Measurements from ENCODE around the gene NTSR2.
"Not testable (repeated sequence)": the region's sequence is repeated elsewhere in the genome, so short reads cannot be mapped to it uniquely, and the experiment has no call there.

Gene NTSR2

DNA sequence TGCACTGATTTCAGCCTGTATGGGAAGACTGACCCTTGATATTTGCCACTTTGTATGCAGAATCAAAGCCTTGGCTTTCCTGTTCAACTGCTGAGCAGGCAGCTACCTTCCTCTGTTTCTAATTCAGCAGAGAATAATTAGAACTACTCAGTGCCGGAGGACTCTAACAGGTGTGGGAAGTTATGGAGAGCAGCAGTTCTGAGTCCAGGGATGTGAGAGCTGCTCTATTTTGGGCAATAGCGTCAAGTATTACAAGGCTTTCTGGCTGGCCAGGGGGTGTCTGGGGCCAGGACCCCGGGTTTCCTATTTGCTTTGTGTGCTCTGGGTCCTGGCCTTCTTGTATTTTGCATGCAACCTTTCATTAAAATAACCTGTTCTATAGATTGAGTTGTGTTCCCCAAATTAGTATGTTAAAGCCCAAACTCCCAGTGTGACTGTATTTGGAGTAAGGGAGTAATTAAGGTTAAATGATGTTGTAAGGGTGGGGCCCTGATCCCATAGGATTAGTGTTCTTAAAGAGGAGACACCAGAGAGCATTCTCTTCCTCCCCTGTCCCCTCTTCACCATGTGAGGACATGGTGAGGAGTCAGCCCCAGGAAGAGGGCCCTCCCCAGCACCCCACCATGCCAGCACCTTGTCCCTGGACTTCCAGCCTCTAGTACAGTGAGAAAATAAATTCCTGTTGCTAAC, 5.6 kb upstream of the NTSR2 start:
- Mint-ChIP-seq H3K27ac (no peak overlapping the region), H3K4me1 (peaks cover 7% of the 10 kb centered on the region), H3K9me3 (no peaks in the 10 kb centered on the region), H3K27me3 (peaks cover 81% of the 10 kb centered on the region), H3K4me3 (no peak overlapping the region)
- no peak for ATAC-seq
- DNase-seq, result no peak

DNA sequence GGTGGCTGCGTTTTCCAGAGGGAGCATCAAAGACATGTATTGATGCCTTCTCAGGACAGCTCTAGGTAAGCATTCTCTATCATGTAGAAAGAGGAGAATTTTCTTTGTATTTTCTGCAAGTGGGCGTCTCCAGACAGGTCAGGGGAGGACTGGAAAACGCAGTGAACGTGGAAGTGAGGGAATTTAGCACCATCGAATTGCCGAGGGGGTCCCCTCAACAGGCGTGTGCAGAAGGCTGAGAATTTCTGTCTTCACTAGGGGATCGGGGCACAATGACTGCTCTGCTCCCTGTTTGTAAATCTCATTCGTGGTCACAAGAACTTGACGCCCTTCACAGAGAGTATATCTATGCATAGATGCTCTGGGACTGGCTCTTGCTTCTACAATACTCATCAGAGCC, 5.0 kb upstream of the NTSR2 start:
- H3K27me3 Mint-ChIP-seq, result peaks cover 87% of the 10 kb centered on the region
- ATAC-seq (no peak), DNase-seq (no peak)
- no peak overlapping the region for H3K4me3 Mint-ChIP-seq
- peaks cover 7% of the 10 kb centered on the region for H3K4me1 Mint-ChIP-seq
- H3K27ac Mint-ChIP-seq, result no peak overlapping the region
- H3K9me3 Mint-ChIP-seq, result peaks cover 0 to 4% of the 10 kb centered on the region in 2 donors

DNA sequence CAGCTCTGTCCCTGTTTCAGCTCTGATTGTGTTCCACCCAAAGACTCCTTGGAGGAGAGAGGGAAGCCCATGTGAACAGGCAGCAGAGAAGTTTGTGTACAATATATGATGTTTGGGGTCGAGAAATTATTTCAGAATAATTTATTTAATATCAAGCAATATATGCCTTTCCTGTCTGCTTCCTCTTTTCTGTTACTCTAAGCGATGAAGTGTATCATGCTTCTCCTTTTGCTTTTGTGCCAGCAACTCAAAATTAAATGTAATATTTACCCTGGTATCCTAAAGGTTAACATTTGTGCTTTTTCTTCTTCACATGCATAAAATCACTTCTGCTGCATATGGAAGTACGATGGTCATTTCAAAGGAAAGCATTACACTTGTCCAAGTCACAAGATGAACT, 2.4 kb upstream of the NTSR2 start:
- Mint-ChIP-seq H3K4me1 (peaks cover 7% of the 10 kb centered on the region), H3K4me3 (no peak overlapping the region), H3K27ac (no peak overlapping the region), H3K9me3 (peaks cover 0 to 4% of the 10 kb centered on the region in 2 donors), H3K27me3 (peaks cover 82% of the 10 kb centered on the region)
- DNase-seq (no peak), ATAC-seq (no peak)

GRCh38 chr2:11667866-11668637, 1.9 kb downstream of the NTSR2 start:
- ATAC-seq (no peak), DNase-seq (no peak)
- Mint-ChIP-seq H3K27me3 (peaks cover 75% of the 10 kb centered on the region), H3K9me3 (peaks cover 4 to 5% of the 10 kb centered on the region in 2 donors), H3K27ac (peak overlapping the region in 1 of 2 donors; percentile 14), H3K4me3 (no peak overlapping the region), H3K4me1 (peaks cover 4% of the 10 kb centered on the region)

DNA sequence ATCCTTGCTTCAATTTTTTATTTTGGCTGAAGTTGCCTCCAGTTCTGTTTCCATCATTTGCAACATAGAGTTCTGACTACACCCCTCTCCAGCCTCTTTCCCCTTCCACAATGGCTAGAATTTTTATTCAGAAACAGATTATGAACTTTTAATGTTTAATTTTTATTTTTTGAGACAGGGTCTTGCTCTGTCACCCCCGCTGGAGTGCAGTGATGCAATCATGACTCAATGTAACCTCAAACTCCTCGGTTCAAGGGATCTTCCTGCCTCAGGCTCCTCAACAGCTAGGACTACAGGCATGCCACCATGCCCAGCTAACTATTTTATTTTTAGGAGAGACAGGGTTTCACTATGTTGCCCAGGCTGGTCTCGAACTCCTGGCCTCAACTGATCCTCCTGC, 2.8 kb downstream of the NTSR2 start:
- no peaks in the 10 kb centered on the region for H3K4me1 Mint-ChIP-seq
- no peak overlapping the region for H3K4me3 Mint-ChIP-seq
- no peak for DNase-seq
- peaks cover 75% of the 10 kb centered on the region for H3K27me3 Mint-ChIP-seq
- peaks cover 7 to 14% of the 10 kb centered on the region in 2 donors for H3K9me3 Mint-ChIP-seq
- ATAC-seq, result no peak
- no peak overlapping the region for H3K27ac Mint-ChIP-seq

DNA sequence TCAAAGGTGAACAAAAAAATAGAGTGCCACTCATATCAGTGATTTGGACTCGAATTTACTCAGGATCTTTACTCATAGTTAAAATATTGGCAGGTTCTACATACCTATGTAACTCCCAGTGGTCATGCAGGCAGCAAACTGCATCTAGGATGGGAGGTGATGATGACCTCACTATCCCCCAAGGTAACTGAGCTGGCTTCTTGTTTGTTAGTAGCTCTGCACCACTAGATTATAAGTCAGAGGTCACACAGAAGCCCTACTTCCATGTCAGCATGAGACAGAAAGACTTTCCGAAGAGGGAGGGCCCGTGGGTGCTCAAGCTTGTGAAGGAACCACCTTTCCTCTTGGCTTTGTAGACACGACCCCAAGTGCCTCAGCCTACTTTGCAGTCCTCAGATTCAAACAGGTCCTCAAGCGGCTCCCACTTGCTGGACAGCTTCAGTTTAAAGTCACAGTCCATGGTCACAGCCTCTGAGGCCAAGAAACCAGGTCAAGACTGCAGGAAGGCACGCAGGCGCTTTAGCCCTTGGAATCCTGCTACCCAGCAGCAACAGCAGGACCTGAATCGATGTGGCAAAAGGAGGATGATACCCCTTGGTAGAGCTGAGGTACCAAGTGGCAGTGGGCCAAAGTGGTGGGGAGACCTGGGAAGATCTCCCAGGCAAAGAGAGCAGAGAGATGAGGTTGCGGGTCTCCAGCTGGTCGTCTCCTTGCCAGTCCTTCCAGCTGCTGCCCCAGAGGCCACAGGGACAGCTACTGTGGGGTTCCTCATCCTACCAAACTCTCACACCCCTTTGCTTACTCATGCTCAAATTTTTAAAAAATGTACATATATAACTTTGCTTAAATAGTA, 4.3 kb downstream of the NTSR2 start:
- Mint-ChIP-seq H3K9me3 (peaks cover 10 to 19% of the 10 kb centered on the region in 2 donors), H3K27me3 (peaks cover 77% of the 10 kb centered on the region), H3K4me3 (no peak overlapping the region), H3K27ac (no peak overlapping the region), H3K4me1 (no peaks in the 10 kb centered on the region)
- DNase-seq, result no peak
- ATAC-seq, result no peak

DNA sequence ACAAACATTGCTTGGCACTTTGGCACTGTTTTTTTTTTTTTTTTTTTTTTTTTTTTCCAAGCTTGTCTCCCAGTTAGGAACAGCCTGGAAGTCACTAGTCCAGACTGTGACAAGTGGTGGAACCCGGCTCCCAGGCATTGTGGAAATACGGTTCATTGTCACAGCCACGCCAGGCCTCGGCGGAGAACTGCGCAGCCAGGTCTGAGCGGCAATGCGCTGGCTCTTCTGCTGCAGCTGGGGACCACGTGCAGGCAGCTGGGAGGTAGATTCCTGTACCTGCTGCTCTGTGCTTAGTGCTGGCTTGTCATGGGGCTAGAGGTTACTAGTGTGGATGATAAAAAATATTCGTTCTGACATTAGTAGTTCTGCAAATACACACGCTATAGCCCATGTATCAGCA, 5.0 kb downstream of the NTSR2 start:
- Mint-ChIP-seq H3K4me1 (no peaks in the 10 kb centered on the region), H3K4me3 (no peak overlapping the region), H3K9me3 (peaks cover 6 to 19% of the 10 kb centered on the region in 2 donors), H3K27ac (no peak overlapping the region), H3K27me3 (peaks cover 73% of the 10 kb centered on the region)
- ATAC-seq, result no peak
- DNase-seq, result no peak

DNA sequence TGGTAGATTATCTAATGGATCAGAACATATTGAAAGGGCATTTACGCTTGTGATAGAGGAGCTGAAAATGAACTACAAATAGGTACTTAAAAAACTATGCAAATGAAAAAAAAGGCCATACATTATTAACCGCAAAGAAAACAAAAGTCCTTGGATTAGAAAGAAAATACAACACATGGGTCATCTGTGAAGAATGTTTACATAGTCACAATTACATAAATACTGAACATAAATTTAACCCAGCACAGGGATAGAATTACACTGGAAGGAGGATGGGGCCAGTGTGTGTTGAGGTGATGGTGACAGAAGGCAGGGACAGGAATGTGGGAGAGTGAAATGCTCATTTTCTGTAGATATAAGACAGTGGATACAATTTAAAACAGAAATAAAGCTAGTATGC, 6.6 kb downstream of the NTSR2 start:
- H3K4me1 Mint-ChIP-seq, result no peaks in the 10 kb centered on the region
- H3K4me3 Mint-ChIP-seq, result no peak overlapping the region
- no peak for ATAC-seq
- peaks cover 72% of the 10 kb centered on the region for H3K27me3 Mint-ChIP-seq
- H3K9me3 Mint-ChIP-seq, result peaks cover 6 to 19% of the 10 kb centered on the region in 2 donors
- no peak overlapping the region for H3K27ac Mint-ChIP-seq
- no peak for DNase-seq

DNA sequence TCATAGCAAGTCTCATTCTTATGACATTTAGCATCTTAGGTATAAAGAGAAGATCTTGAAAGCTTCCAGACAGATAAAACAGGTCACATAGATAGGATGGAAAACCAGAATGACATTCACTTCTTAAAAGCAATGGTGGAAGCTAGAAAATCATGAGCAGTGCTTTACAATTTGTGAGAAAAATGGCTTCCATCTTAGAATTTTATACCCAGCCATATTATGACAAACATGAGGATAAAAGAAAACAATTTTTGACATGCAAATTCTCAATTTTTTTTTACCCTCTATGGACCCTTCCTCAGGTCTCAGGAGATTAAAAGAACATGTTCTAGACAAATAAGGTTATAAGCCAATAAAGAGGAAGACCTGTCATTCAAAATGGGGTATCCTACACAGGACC, 7.1 kb downstream of the NTSR2 start:
- Mint-ChIP-seq H3K27me3 (peaks cover 71% of the 10 kb centered on the region), H3K4me1 (no peaks in the 10 kb centered on the region), H3K27ac (no peak overlapping the region), H3K9me3 (peaks cover 6 to 19% of the 10 kb centered on the region in 2 donors), H3K4me3 (no peak overlapping the region)
- no peak for ATAC-seq
- DNase-seq, result no peak

DNA sequence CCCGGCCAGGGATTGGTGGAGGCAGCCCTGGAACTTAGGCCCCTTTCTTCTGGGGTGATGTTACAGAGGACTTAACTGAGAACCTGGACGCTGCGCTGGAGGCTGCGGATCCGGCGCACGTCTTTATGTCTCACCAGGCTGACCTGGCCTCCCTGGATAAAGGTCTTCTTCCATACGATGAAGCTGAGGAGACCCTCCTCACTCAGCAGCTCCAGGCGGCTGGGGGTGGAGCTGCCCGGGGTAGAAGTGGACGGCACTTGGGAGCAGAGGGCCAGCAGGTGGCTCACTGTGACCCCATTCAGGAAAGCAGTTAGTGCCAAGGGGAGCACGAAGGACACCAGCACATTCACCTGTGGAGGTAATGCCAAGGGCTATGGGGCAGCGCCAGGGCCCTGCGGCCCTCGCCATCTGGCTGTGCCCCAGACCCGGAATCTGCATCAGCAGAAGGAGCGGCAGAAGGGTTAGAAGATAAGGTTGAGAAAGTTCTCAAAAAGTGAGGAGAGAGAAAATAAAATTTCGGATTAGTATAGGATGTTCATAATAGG, 8.0 kb downstream of the NTSR2 start:
- H3K9me3 Mint-ChIP-seq, result peaks cover 6 to 19% of the 10 kb centered on the region in 2 donors
- ATAC-seq, result no peak

GRCh38 chr2:11660396-11660795, 9.6 kb downstream of the NTSR2 start:
- H3K27me3 Mint-ChIP-seq, result peaks cover 61% of the 10 kb centered on the region
- DNase-seq, H3K4me3 Mint-ChIP-seq, H3K27ac Mint-ChIP-seq, H3K4me1 Mint-ChIP-seq, ATAC-seq: not testable (repeated sequence)
- peaks cover 6 to 19% of the 10 kb centered on the region in 2 donors for H3K9me3 Mint-ChIP-seq

More for the DNA sequence above, 8.0 kb downstream of the NTSR2 start:
- no peak overlapping the region for H3K4me3 Mint-ChIP-seq
- H3K27ac Mint-ChIP-seq, result no peak overlapping the region
- no peak for DNase-seq
- peaks cover 69% of the 10 kb centered on the region for H3K27me3 Mint-ChIP-seq
- no peaks in the 10 kb centered on the region for H3K4me1 Mint-ChIP-seq

GRCh38 chr2:11659851-11660250, 10.1 kb downstream of the NTSR2 start:
- no peak overlapping the region for H3K4me3 Mint-ChIP-seq

DNA sequence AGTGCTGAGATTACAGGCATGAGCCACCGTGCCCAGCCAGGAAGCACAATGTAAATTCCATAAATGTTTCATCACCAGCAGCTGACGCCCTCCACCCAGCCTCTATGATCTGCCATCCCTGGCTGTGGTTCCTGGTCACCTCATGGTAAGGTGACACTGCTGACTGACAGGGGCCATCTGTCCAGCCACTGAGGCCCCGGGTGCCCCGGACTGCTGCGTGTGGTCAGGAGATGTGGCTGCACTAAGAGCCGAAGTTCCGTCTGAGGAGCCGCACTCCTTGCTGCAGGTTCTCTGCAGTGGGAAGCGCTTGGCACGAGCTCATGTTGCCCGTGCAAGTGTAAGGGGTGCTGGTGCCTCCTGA, 10.9 kb downstream of the NTSR2 start:
- Mint-ChIP-seq H3K4me1 (no peaks in the 10 kb centered on the region), H3K4me3 (no peak overlapping the region), H3K27ac (no peak overlapping the region), H3K9me3 (peaks cover 6 to 19% of the 10 kb centered on the region in 2 donors), H3K27me3 (peaks cover 58% of the 10 kb centered on the region)
- DNase-seq, result no peak
- no peak for ATAC-seq

More at GRCh38 chr2:11659851-11660250, 10.1 kb downstream of the NTSR2 start:
- H3K27ac Mint-ChIP-seq, result no peak overlapping the region
- H3K9me3 Mint-ChIP-seq, result peaks cover 6 to 19% of the 10 kb centered on the region in 2 donors
- peaks cover 61% of the 10 kb centered on the region for H3K27me3 Mint-ChIP-seq
- H3K4me1 Mint-ChIP-seq, result no peaks in the 10 kb centered on the region
- no peak for DNase-seq
- no peak for ATAC-seq

DNA sequence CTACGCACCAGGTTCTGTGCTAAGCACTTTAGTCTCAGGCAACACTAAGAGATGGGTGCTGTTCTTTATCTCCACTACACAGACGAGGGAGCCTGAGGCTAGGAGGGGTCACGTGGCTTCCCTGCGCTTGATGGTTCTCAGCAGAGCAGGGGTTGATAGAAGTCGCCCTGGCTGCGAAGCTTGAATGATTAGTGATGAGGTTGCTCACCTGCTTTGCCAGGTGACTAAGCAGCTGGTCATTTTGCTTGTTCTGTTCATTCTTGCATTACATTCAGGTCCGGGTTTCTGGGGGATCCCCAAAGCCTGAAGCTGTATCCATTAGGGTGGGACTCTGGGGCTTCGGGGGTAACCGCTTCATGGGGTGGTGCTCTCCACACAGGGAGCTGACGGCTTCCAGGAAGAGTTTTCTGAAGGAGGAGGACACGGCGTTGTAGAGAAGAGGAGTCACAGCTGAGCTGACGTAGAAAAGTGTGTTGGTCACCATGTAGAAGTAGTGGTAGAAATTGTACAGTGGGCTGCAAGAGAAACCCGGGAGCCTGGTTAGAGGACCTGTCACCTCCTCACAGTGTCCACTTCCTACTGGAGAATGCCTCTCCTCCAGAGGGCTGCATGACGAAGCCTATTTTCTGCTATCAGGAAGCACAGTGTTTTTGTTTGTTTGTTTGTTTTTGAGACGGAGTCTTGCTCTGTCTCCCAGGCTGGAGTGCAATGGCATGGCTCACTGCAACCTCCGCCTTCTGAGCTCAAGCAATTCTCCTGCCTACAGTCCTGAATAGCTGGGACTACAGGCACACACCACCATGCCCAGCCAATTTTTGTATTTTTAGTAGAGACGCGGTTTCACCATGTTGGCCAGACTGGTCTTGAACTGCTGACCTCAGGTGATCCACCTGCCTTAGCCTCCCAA, 11.5 kb downstream of the NTSR2 start:
- DNase-seq (no peak), ATAC-seq (no peak)
- H3K27me3 Mint-ChIP-seq, result peaks cover 52% of the 10 kb centered on the region
- no peaks in the 10 kb centered on the region for H3K4me1 Mint-ChIP-seq
- no peak overlapping the region for H3K4me3 Mint-ChIP-seq
- peaks cover 6 to 17% of the 10 kb centered on the region in 2 donors for H3K9me3 Mint-ChIP-seq
- no peak overlapping the region for H3K27ac Mint-ChIP-seq
